Prostate gland (tissue), 2 donors: ENCODE measurements around the gene MYDGF. TPM values are rescaled to one million over a fixed set of nuclear protein-coding genes. Genes with fewer than 3 reads are reported as not detected.

Experiments used
- DNase-seq: peaks from one replicate; pipeline ENCODE4 v3.0.0-alpha.2; 2019; ENCODE audit warnings: low spot score
- H3K27ac ChIP-seq, 2 donors: fragments of 200-600 bp; sonication (generic); 2 replicates each; pipeline ENCODE4 v1.5.1; 2017 to 2019
- H3K27me3 ChIP-seq: fragments of 200-600 bp; sonication (generic); replicated peaks from 2 replicates; pipeline ENCODE4 v1.5.1; 2019; ENCODE audit not compliant: insufficient read depth
- H3K36me3 ChIP-seq, 2 donors: fragments of 200-600 bp; sonication (generic); 1 replicate in 1 of 2; 2 replicates in 1 of 2; pipeline versions ENCODE4 v1.5.1 to v1.8.1; 2017 to 2019
- H3K4me1 ChIP-seq: fragments of 200-600 bp; sonication (generic); replicated peaks from 2 replicates; pipeline ENCODE4 v1.5.1; 2019
- H3K4me3 ChIP-seq, 2 donors: fragments of 200-600 bp; sonication (generic); 2 replicates each; pipeline ENCODE4 v1.5.1; 2017 to 2019
- H3K9me3 ChIP-seq: fragments of 200-600 bp; sonication (generic); 2 replicates; pipeline ENCODE4 v1.5.1; 2017
- POLR2A ChIP-seq: fragments of 450-650 bp; IDR thresholded peaks from one replicate; pipeline ENCODE4 v1.6.1; 2016; ENCODE audit warnings: antibody characterized with exemption, mild to moderate bottlenecking
- POLR2AphosphoS5 ChIP-seq: sonication (generic); formaldehyde crosslinking; IDR thresholded peaks from one replicate; pipeline ENCODE4 v1.6.1; 2017; ENCODE audit warnings: antibody characterized with exemption
- WGBS: methylation state at CpG from one replicate; pipeline ENCODE4 v1.1.5; 2018; 5-methylcytosine and 5-hydroxymethylcytosine counted together
- intact Hi-C: fragments of 100-400 bp; cut with DNase I; formaldehyde crosslinking; loops from one replicate; pipeline ENCODE4 v1.14.2; 2022
- total RNA-seq, 2 donors: library from RNA; depleted of rRNA; stranded (reverse); fragments of >200 nt; gene quantifications; one replicate each; pipeline ENCODE4 v1.1.0, GENCODE V29; 2016
- TF ChIP-seq, protein P1 (sequence below), 4 experiments: fragments of 200-600 bp in 2 of 4; fragments of 450-650 bp in 2 of 4; sonication (generic) in 2 of 4; IDR thresholded peaks; 1 replicate in 3 of 4; 2 replicates in 1 of 4; pipeline ENCODE4 v1.5.1; 2016 to 2019; ENCODE audit warnings: antibody characterized with exemption in 4 of 4, mild to moderate bottlenecking in 2 of 4, moderate library complexity in 2 of 4

Gene MYDGF
- total RNA-seq, 2 donors from 2014 or later: 70.9 to 116 TPM

DNA sequence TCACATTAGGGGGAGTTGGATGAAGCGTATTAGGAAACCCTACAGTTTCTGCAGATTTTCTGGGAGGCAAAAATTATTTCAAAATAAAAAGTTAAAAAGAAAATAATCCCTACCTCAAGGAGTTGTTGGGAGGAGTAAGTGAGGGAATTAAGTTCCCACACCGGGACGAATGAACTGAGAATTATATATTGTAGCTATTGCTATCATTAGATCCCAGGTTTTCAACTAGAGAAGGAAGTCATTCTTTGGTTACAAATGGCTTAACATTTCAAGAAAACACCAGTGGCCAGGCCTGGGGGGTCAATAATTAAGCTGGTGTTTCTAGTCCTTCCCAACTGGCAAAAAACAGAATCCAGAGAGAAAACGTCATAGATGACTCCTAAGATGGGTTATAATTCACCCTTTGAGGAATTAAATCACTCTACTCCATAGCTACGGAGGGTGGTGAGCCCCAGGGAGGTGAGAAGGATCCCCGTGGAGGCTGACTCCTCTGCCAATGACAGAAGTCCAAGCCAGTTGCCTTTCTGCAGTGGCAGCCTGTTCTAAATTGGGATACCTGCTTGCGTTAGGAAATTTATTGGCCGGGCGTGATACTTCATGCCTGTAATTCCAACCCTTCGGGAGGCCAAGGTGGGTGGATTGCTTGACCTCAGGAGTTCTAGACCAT, 1.2 kb upstream of the MYDGF start:
- whole genome bisulfite sequencing: 46% methylated on average over 10 of the region's 10 CpGs
- Histone ChIP-seq H3K27me3 (no peaks in the 10 kb centered on the region), H3K27ac (no peak overlapping the region), H3K4me1 (peaks cover 4% of the 10 kb centered on the region), H3K9me3 (no peaks in the 10 kb centered on the region), H3K36me3 (peaks cover 0 to 4% of the 10 kb centered on the region in 2 donors), H3K4me3 (no peak overlapping the region)
- no peak for DNase-seq
- intact Hi-C loops: no loop called here
- TF ChIP-seq, protein P1, sequence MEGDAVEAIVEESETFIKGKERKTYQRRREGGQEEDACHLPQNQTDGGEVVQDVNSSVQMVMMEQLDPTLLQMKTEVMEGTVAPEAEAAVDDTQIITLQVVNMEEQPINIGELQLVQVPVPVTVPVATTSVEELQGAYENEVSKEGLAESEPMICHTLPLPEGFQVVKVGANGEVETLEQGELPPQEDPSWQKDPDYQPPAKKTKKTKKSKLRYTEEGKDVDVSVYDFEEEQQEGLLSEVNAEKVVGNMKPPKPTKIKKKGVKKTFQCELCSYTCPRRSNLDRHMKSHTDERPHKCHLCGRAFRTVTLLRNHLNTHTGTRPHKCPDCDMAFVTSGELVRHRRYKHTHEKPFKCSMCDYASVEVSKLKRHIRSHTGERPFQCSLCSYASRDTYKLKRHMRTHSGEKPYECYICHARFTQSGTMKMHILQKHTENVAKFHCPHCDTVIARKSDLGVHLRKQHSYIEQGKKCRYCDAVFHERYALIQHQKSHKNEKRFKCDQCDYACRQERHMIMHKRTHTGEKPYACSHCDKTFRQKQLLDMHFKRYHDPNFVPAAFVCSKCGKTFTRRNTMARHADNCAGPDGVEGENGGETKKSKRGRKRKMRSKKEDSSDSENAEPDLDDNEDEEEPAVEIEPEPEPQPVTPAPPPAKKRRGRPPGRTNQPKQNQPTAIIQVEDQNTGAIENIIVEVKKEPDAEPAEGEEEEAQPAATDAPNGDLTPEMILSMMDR (IDR thresholded peaks at IDR 0.05): no peak
- TF ChIP-seq POLR2A (no peak), POLR2AphosphoS5 (no peak)

- TF ChIP-seq POLR2AphosphoS5 (no peak), POLR2A (no peak)
- TF ChIP-seq, protein P1 (IDR thresholded peaks at IDR 0.05): no peak
- Histone ChIP-seq H3K4me3 (no peak overlapping the region), H3K36me3 (peaks cover 3 to 8% of the 10 kb centered on the region in 2 donors), H3K27ac (no peak overlapping the region), H3K9me3 (no peaks in the 10 kb centered on the region), H3K4me1 (peaks cover 4% of the 10 kb centered on the region), H3K27me3 (no peaks in the 10 kb centered on the region)
- intact Hi-C loops: no loop called here
- DNase-seq: no peak
- 95% methylated on average over 12 of the region's 12 CpGs for WGBS
Observed at GRCh38 chr19:4664642-4665041, 5.5 kb downstream of the MYDGF start.

DNA sequence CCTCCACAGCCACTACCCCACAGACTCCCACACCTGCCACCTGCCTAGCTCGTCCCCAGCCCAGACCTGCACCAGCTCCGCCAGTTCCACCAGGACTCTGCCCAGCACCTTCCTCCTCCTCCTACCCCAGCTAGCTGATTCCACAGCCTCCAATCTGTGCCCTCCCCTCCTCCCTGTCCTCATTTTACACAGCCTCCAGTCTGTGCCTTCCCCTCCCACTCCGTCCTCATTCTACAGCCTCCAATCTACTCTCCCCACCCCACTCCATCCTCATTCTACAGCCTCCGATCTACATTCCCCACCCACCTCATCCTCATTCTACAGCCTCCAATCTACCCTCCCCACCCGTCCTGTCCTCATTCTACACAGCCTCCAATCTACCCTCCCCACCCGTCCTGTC, 7.3 kb downstream of the MYDGF start:
- no peaks in the 10 kb centered on the region for H3K4me1 ChIP-seq
- H3K27me3 ChIP-seq: no peaks in the 10 kb centered on the region
- DNase-seq: no peak
- TF ChIP-seq, protein P1 (IDR thresholded peaks at IDR 0.05): no peak
- no peak for TF ChIP-seq POLR2A
- TF ChIP-seq POLR2AphosphoS5: no peak
- H3K36me3 ChIP-seq: peaks cover 3 to 26% of the 10 kb centered on the region in 2 donors
- intact Hi-C loops: no loop called here
- 73% methylated on average over 6 of the region's 6 CpGs for WGBS
- no peaks in the 10 kb centered on the region for H3K9me3 ChIP-seq
- H3K4me3 ChIP-seq: no peak overlapping the region
- H3K27ac ChIP-seq: no peak overlapping the region

DNA sequence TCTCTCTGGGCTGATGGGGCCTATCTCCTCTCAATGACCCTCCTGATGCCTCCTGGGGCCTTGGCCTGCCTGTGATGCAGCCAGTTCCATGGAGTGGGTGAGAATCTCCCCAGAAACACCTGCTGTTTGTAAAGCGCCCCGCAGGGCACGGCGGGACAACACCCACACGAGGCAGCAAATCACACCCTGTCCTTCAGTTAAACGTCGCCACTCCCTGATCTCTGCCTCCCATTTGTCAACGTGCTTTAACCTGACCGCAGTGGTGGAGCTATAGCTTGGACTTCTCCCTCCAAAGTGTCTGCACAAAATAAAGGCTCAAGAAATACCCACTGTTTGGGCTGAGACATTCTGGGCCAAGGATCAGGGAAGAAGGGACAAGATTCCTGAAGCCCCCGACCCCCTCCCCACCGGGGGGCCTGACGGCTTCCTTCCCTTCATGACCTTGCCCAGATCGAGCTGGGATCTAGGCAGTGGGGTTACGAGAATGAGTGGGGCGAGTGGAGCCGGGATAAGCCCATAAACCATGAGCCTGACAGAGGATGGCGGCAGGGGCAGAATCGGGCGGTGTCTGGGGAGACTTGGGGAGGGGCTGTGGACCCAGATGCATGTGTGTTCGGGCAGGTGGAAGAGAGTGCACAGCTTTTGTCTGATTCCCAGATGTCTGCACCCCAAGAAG, 8.0 kb downstream of the MYDGF start:
- intact Hi-C loops: no loop called here
- 74% methylated on average over 20 of the region's 20 CpGs for WGBS
- no peak overlapping the region for H3K4me3 ChIP-seq
- H3K27me3 ChIP-seq: no peaks in the 10 kb centered on the region
- DNase-seq: no peak
- no peaks in the 10 kb centered on the region for H3K9me3 ChIP-seq
- H3K36me3 ChIP-seq: peaks cover 6 to 28% of the 10 kb centered on the region in 2 donors
- H3K27ac ChIP-seq: no peak overlapping the region
- H3K4me1 ChIP-seq: no peaks in the 10 kb centered on the region
- TF ChIP-seq POLR2AphosphoS5 (no peak), POLR2A (no peak)
- TF ChIP-seq, protein P1 (IDR thresholded peaks at IDR 0.05): no peak

GRCh38 chr19:4660993-4661392, 9.1 kb downstream of the MYDGF start:
- no peak for DNase-seq
- intact Hi-C loops: no loop called here
- Histone ChIP-seq H3K4me1 (no peaks in the 10 kb centered on the region), H3K27me3 (no peaks in the 10 kb centered on the region), H3K9me3 (no peaks in the 10 kb centered on the region), H3K36me3 (peaks cover 10 to 28% of the 10 kb centered on the region in 2 donors), H3K27ac (no peak overlapping the region), H3K4me3 (no peak overlapping the region)
- 95% methylated on average over 4 of the region's 4 CpGs for WGBS
- TF ChIP-seq, protein P1 (IDR thresholded peaks at IDR 0.05): no peak
- TF ChIP-seq POLR2A (no peak), POLR2AphosphoS5 (no peak)
